HG03521 (cell line): ENCODE data around the gene PHF21A.

Experiments used
- ATAC-seq: cut with Tn5 transposase; IDR thresholded peaks from one replicate; pipeline ENCODE4 v1.9.1; 2021; ENCODE audit warnings: mild to moderate bottlenecking, moderate library complexity; ENCODE audit not compliant: unreplicated experiment

Gene PHF21A

GRCh38 chr11:46121301-46121723, at the start of gene PHF21A:
TSS of gene PHF21A (minus strand) at chr11:46121454. CDS start at chr11:46084219, 37,235 bp downstream.
- peak; percentile 56 for ATAC-seq

GRCh38 chr11:46170797-46171196, 49.5 kb upstream of the PHF21A start:
- no peak for ATAC-seq

GRCh38 chr11:46162700-46163099, 41.4 kb upstream of the PHF21A start:
- ATAC-seq, result no peak

GRCh38 chr11:46161201-46161600, 39.9 kb upstream of the PHF21A start:
- no peak for ATAC-seq

- no peak for ATAC-seq
These were observed 38.8 kb upstream of the PHF21A start for GRCh38 chr11:46160100-46160499.

GRCh38 chr11:46159680-46160079, 38.4 kb upstream of the PHF21A start:
- ATAC-seq, result no peak

- ATAC-seq, result no peak
These were observed 28.6 kb upstream of the PHF21A start for GRCh38 chr11:46149826-46150225.

GRCh38 chr11:46149342-46149741, 28.1 kb upstream of the PHF21A start:
- ATAC-seq, result no peak

GRCh38 chr11:46144741-46145140, 23.5 kb upstream of the PHF21A start:
- no peak for ATAC-seq

- ATAC-seq, result no peak
These were observed 22.0 kb upstream of the PHF21A start for GRCh38 chr11:46143049-46143806.

- no peak for ATAC-seq
These were observed 21.3 kb upstream of the PHF21A start for GRCh38 chr11:46142561-46142960.

GRCh38 chr11:46141597-46141996, 20.3 kb upstream of the PHF21A start:
- ATAC-seq, result no peak

GRCh38 chr11:46134540-46134939, 13.3 kb upstream of the PHF21A start:
- ATAC-seq, result no peak

- ATAC-seq, result no peak
These were observed 12.8 kb upstream of the PHF21A start for GRCh38 chr11:46134061-46134460.

GRCh38 chr11:46133119-46133518, 11.9 kb upstream of the PHF21A start:
- ATAC-seq, result no peak

- ATAC-seq, result no peak
These were observed 9.2 kb upstream of the PHF21A start for GRCh38 chr11:46130286-46130940.

GRCh38 chr11:46129133-46129532, 7.9 kb upstream of the PHF21A start:
- ATAC-seq, result no peak

- ATAC-seq, result peak; percentile 70
These were observed 5.9 kb upstream of the PHF21A start for GRCh38 chr11:46127150-46127638.

GRCh38 chr11:46125284-46125683, 4.0 kb upstream of the PHF21A start:
- no peak for ATAC-seq

GRCh38 chr11:46122945-46123715, 1.9 kb upstream of the PHF21A start:
- no peak for ATAC-seq

GRCh38 chr11:46121724-46122477, 647 bp upstream of the PHF21A start:
- ATAC-seq, result peak; percentile 37
